Upper lobe of right lung (tissue), 1 donor: ENCODE results near the gene OCA2. TPM values are rescaled to one million over a fixed set of nuclear protein-coding genes. Genes with fewer than 3 reads are reported as not detected.

Experiments used
- ATAC-seq: fragments of 200-7000 bp; cut with Tn5 transposase; one replicate; pipeline ENCODE4 v1.9.1; 2020; ENCODE audit warnings: mild to moderate bottlenecking, moderate library complexity
- DNase-seq: peaks from one replicate; pipeline ENCODE4 v3.0.0-alpha.2; 2020
- H3K27ac ChIP-seq: fragments of 200-600 bp; one replicate; pipeline ENCODE4 v1.8.0; 2022
- H3K27me3 ChIP-seq: fragments of 200-600 bp; one replicate; pipeline ENCODE4 v1.8.0; 2022; ENCODE audit warnings: mild to moderate bottlenecking
- H3K36me3 ChIP-seq: fragments of 200-600 bp; one replicate; pipeline ENCODE4 v1.8.0; 2022
- H3K4me1 ChIP-seq: fragments of 200-600 bp; one replicate; pipeline ENCODE4 v1.8.0; 2022
- H3K4me3 ChIP-seq: fragments of 200-600 bp; one replicate; pipeline ENCODE4 v1.8.0; 2022; ENCODE audit warnings: mild to moderate bottlenecking
- H3K9me3 ChIP-seq: fragments of 200-600 bp; one replicate; pipeline ENCODE4 v1.8.0; 2022
- CTCF ChIP-seq: fragments of 200-600 bp; IDR thresholded peaks from one replicate; pipeline ENCODE4 v1.8.0; 2022; ENCODE audit warnings: antibody characterized with exemption
- intact Hi-C: fragments of 100-400 bp; cut with DNase I; formaldehyde crosslinking; loops from one replicate; pipeline ENCODE4 v1.11.0; 2022
- total RNA-seq: library from RNA; stranded (reverse); fragmentation: NEBNext Ultra II Directional; extraction: Animal tissue kit (Norgen Biotek cat#: 25700); gene quantifications from one replicate; pipeline ENCODE4 v1.2.1, GENCODE V29; 2021
- donor health status: DM: no; HTN: yes; CAD: no; lungs with severe emphysema.

OCA2 gene
- total RNA-seq, 1 donor from 2014 or later: 0.55 TPM

GRCh38 chr15:28100516-28101195, 1.5 kb upstream of the OCA2 start:
- intact Hi-C loops: no loop called here
- Histone ChIP-seq H3K4me1 (peaks cover 16% of the 10 kb centered on the region), H3K9me3 (no peaks in the 10 kb centered on the region), H3K4me3 (no peak overlapping the region), H3K27ac (no peak overlapping the region), H3K27me3 (no peaks in the 10 kb centered on the region), H3K36me3 (no peaks in the 10 kb centered on the region)
- ATAC-seq (no peak), DNase-seq (no peak)
- TF ChIP-seq CTCF: no peak

- Histone ChIP-seq H3K36me3 (no peaks in the 10 kb centered on the region), H3K27ac (peak overlapping the region; percentile 47)
- intact Hi-C loops: no loop called here
Measured at GRCh38 chr15:28099555-28100140, 533 bp upstream of the OCA2 start.

GRCh38 chr15:28098360-28098765, 752 bp downstream of the OCA2 start:
- peaks cover 21% of the 10 kb centered on the region for H3K27me3 ChIP-seq
- no peaks in the 10 kb centered on the region for H3K36me3 ChIP-seq
- peaks cover 31% of the 10 kb centered on the region for H3K4me1 ChIP-seq
- no peak overlapping the region for H3K27ac ChIP-seq
- H3K9me3 ChIP-seq: no peaks in the 10 kb centered on the region
- no peak overlapping the region for H3K4me3 ChIP-seq
- ATAC-seq (no peak), DNase-seq (no peak)
- intact Hi-C loops: no loop called here
- no peak for TF ChIP-seq CTCF

More at GRCh38 chr15:28099555-28100140, 533 bp upstream of the OCA2 start:
- no peak for TF ChIP-seq CTCF
- Histone ChIP-seq H3K4me1 (peaks cover 25% of the 10 kb centered on the region), H3K4me3 (peak overlapping the region; percentile 23), H3K27me3 (peaks cover 8% of the 10 kb centered on the region), H3K9me3 (no peaks in the 10 kb centered on the region)
- ATAC-seq: peak; percentile 21
- DNase-seq: no peak

GRCh38 chr15:28097656-28098359, 1.3 kb downstream of the OCA2 start:
- Histone ChIP-seq H3K27me3 (peaks cover 27% of the 10 kb centered on the region), H3K36me3 (no peaks in the 10 kb centered on the region), H3K9me3 (no peaks in the 10 kb centered on the region), H3K27ac (no peak overlapping the region), H3K4me3 (no peak overlapping the region), H3K4me1 (peaks cover 31% of the 10 kb centered on the region)
- ATAC-seq (no peak), DNase-seq (no peak)
- intact Hi-C loops: no loop called here
- no peak for TF ChIP-seq CTCF

GRCh38 chr15:28096670-28097431, 2.3 kb downstream of the OCA2 start:
- H3K4me1 ChIP-seq: peaks cover 31% of the 10 kb centered on the region
- ATAC-seq (no peak), DNase-seq (no peak)
- TF ChIP-seq CTCF: no peak
- H3K9me3 ChIP-seq: no peaks in the 10 kb centered on the region
- H3K36me3 ChIP-seq: no peaks in the 10 kb centered on the region
- peak overlapping the region; percentile 50 for H3K4me3 ChIP-seq
- peaks cover 27% of the 10 kb centered on the region for H3K27me3 ChIP-seq
- intact Hi-C loops: no loop called here
- peak overlapping the region; percentile 47 for H3K27ac ChIP-seq
